Stimulated activated CD4-positive, alpha-beta T cell treated with anti-CD3 and anti-CD28 coated beads, Interleukin-4, amount 100 ng/mL, for 48 hours (primary cell): Measurements from ENCODE around the gene FHIT.

Experiments
- DNase-seq, 2 donors: peaks; one replicate each; pipeline ENCODE4 v3.0.0-alpha.2; 2020; ENCODE audit warnings: low read depth in 2 of 2

FHIT gene

DNA sequence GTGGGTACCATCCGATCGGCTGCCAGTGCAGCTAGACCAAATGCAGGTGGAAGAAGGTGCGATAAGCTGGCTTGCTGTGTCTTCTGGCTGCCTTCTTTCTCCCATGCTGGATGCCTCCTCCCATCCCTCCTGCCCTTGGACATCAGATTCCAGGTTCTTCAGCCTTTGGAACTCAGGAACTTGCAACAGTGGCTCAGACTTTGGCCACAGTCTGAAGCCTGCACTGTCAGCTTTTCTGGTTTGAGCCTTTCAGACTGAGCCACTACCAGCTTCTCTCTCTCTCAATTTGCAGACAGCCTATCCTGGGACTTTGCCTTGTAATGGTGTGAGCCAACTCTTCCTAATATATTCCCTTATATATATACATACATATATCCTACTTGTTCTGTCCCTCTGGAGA is 485.5 kb downstream of the FHIT start:
- no peak for DNase-seq

GRCh38 chr3:60764870-60765269 is 486.4 kb downstream of the FHIT start:
- no peak for DNase-seq

DNA sequence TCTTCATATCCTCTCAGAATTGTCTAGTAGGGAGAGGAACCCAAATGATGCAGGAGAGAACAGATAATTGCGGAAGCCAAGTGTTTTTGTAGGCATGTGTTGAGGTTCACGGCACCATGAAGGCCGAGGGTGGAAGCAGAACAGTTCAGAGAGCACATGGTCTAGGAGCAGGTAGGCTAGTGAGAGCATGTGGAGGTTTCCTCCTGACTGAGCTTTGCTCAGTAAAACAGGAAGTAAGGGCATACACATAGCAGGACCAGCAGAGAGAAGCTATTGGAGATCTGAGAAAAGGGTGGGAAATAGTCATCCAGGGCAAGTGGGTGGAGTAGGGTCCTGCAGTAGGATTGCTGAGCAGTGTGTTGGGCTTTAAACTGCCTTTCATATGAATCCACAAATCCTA is 491.1 kb downstream of the FHIT start:
- DNase-seq = no peak

DNA sequence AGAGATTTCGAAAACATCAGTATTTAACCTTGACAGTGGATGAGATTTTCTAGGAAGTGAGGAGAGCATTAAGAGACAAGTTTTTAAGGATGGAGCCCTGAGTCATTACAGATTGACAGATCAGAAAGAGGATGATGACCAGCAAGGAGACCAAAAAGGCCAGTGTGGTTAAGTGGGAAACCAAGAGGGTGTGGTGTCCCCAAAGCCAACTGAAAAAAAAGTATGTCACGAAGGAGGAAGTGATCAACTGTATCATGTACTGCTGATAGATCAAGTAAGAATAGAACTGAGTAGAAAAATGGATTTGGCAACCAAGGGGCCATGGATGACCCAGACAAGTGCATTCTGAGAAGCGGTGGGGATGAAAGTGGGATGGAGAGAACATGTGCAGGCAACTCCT is 491.8 kb downstream of the FHIT start:
- DNase-seq = no peak

- DNase-seq = no peak
These were observed 492.4 kb downstream of the FHIT start for GRCh38 chr3:60758831-60759230.

DNA sequence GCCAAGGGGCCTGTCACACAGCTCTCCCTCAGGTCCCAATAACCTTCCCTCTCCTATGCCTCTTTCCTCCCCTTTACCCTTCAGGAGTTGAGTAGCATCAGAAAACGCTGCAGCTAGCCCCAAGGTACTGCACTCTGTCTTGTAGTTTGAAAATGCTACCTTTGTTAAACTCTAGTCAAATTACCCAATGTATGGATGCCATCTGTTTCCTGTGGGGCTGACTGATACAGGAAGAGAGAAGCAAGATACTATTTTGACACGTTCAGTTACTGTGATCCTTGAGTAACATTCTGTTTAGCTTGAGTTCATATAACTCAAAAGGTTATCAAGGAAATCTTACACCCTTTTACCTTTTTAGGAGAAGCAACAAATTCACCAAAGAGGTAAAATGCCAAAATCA is 493.1 kb downstream of the FHIT start:
- no peak for DNase-seq

GRCh38 chr3:60757724-60758123 is 493.5 kb downstream of the FHIT start:
- DNase-seq = no peak

DNA sequence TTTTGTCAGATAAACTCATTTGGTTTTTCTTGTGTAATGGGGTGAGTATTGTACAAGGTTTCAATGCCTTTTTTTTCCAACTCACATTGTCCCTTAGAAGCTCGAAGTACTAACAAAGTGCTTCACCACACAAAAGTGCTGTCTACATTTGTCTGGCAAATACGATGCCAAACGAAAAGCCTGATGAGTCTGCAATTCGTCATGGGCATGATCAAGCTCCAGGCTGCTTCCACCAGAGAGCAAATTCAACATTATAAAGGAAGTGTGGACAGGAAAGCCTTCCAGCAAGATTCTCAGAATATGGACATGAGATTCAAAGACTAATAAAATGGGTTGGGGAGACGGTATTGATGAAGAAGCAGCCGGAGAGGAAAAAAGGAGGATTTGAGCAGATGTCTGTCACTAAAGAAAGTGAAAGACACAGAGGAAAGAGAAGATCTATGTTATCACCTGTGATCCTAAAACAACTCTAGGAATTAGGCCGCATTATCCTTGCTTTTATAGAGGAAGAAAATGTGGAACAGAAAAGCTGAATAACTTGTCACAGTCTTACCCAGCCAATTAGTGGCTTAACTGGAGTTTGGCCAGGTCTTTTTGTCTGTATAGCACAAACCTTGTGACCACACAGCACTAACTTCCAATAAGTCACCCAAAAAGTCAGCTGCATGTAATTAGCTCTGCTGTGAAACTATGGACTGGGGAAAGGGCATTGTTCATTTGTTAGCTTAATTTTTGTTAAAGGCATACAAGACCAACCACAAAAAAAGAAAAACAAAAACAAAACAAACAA is 494.8 kb downstream of the FHIT start:
- DNase-seq = no peak

- no peak for DNase-seq
These were observed 496.2 kb downstream of the FHIT start for GRCh38 chr3:60755094-60755493.

- DNase-seq = no peak
These were observed 496.6 kb downstream of the FHIT start for GRCh38 chr3:60754617-60755016.

- no peak for DNase-seq
These were observed 498.4 kb downstream of the FHIT start for GRCh38 chr3:60752809-60753208.

DNA sequence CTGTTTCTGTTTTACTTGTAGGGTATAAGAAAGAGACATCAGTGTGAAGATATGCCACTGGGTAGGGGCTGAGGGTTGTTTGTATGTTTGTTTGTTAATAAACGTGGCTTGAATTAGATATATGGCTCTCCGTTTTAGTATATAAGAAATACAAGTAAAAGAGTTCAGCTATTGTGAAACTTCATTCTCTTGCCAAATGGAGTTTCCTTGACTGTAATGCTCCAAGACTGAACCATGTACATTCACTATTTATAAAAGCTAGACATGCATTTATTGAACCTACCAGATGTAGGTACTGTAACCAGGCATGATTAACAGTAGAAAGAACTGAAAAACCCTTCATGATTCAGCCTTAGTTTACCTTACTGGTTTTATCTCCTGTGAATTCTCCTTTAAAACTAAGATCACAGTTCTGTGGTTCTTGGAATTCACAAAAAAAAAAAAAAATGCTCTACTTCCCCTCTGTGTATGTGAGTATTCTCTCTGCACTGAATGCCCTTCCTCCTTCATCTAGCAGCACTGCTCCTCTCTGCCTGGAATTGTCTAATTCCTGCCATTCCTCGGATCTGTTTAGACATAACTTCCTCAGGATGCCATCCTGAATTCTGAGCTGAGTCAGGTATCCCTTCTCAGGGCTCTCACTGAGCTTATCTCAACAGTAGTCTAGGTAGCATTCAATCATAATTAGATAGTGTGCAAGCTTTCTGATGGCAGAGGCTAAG is 504.4 kb downstream of the FHIT start:
- no peak for DNase-seq

GRCh38 chr3:60746043-60746638 is 505.1 kb downstream of the FHIT start:
- DNase-seq = no peak

DNA sequence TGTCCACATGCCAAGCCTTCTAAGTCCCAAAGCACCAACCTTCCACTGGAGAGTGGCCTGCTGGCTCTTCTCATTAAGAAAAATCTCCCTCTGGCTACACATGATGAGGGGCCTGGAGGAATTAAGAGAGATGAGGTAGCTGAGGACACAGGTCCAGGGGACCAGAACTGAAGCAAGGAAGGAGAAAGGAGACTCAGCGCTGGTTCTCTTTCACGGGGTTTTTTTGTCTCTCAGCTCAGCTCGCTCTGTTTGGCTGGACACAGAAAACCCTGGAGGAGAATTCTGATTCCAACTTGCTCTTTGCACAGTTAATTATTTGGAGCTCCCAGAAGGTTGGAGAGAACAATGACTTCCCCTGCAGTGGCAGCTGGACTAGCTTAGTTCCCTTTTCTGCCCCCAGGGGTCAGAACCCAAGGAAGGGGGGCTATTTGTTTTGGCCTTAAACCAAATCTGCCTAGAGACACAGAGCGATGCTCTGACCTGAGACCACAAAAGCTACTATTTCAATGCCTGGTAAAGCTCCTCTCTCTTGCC is 507.6 kb downstream of the FHIT start:
- no peak for DNase-seq

DNA sequence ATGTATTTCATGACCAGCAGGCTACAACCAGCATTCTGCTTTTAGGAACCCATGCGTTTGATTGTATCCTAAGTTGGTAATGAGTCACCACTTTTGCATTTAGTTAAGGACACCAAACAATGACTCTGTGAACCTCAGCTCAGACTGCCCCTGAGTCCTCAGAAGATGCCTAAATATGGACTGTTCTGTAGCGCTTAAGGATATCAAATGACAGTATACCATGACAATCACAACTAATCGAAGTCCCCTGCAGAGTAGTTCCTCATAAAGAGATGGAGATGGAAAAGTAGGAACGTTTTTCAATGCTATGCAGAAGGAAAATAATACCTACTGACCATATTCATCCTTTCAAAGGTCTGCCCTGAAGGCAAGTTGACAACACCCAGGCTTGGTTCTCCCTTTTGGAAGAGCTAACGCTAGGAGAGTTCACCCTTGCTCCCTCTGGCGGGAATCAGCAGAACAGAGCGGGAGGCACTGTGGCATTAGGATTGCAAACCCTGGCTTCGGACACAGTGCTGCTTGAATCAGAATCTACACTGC is 508.6 kb downstream of the FHIT start:
- DNase-seq = no peak

DNA sequence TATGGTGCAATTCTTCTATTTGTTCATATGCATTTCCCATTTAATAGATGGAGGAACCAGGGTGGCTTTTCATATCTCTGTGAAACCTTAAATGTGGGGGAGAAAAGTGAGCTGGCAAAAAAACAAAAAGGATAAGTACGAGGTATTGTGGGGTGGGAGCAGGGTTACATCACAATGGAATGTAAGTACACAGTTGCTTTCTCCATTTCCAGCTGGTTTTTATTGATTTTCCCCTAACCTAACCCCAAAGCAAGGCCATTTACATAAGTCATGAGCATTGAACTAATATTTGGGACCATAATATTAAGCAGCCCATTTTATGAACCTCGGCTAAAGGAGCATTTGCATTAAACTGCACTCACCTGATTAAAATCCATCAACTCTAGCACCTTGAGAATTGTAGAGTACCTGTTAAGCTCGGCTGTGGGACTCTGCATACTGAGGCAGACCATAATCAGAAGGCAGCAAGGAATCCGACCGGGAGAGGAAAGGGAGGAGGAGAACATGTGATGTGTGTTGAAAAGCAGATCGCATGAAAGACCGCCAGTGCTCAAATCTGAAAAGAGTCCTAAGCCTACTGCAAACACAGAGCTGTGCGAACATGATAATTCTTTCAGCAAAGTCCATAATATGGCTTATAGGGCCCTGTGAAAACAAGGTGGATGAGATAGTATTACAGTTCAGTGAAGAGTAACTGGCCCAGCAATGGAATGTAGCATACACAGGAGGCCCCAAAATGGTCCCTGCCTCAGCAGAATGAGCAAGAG is 513.4 kb downstream of the FHIT start:
- no peak for DNase-seq

GRCh38 chr3:60730371-60730770 is 520.9 kb downstream of the FHIT start:
- DNase-seq = no peak

DNA sequence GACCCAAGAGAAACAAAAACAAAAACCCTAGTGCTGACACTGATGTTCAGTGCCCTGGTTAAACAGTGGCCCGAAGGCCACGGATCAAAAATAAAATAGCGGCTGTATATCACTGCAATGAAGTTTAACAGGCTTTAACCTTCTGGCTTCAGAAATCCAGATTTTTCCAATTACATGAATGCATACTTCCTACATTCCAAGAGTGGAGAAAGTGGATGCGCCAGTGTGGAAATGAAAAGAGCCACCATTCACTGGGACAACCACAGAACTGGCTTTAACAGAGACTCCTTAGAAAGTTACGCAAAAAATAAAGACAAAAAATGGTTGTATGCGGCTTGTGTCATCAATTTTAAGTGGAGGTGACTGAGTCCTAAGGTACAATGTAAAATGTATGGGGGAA is 522.2 kb downstream of the FHIT start:
- no peak for DNase-seq

DNA sequence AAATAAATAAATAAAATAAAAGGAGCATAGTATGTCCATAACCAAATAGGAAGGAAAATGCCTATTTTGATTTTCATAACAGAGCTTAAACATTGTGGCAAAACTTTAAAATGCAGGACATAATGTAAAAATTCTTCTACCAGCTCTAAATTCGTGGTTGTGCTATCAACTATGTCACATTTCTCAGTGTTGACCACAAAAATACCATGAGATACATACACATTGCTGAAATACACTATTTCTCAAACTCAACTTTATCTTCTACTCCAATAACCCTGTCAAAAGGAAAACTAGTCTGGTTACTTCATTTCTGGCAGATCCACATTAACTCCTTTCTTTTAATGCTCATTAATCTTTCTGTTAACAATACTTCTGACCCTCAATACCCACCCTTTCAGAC is 523.2 kb downstream of the FHIT start:
- DNase-seq = no peak

DNA sequence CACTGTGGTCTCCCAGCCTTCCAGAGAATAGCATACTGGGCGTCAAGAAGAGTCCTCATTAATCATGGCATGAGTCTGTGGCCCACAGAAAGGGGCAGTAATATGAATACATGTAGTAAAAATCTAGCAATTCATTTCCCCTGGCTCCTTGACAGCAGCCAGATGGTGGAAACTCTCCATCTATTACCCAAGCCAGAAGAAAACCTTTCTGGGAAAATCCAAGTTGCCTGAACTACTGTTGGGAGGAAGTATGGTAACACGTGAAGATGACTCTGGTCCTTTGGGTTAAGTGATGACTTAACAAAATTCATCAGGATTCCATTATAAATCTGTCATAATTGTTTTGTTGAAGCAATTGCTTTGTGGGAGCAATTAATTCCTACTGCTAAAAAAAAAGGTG is 530.5 kb downstream of the FHIT start:
- DNase-seq = no peak

- DNase-seq = no peak
These were observed 534.7 kb downstream of the FHIT start for GRCh38 chr3:60716573-60716972.
